Stimulated activated CD4-positive, alpha-beta T cell treated with anti-CD3 and anti-CD28 coated beads, Interleukin-12 subunit alpha, Interleukin-12 subunit beta, amount 100 ng/mL, for 48 hours (primary cell): Measurements from ENCODE around the gene UBC.

Experiments
- DNase-seq, 3 donors: peaks; one replicate each; pipeline ENCODE4 v3.0.0-alpha.2; 2020; ENCODE audit warnings: low read depth in 2 of 3, low spot score in 1 of 3

UBC gene

GRCh38 chr12:124914392-124915238 is at the start of gene UBC:
Gene UBC, minus strand, starts transcription at chr12:124914650. Its CDS starts 879 bp downstream, at chr12:124913771.
- peak; percentile 77 to 90 (median 86) for DNase-seq

- DNase-seq = no peak
Observed at GRCh38 chr12:124963211-124963610, 48.8 kb upstream of the UBC start.

DNA sequence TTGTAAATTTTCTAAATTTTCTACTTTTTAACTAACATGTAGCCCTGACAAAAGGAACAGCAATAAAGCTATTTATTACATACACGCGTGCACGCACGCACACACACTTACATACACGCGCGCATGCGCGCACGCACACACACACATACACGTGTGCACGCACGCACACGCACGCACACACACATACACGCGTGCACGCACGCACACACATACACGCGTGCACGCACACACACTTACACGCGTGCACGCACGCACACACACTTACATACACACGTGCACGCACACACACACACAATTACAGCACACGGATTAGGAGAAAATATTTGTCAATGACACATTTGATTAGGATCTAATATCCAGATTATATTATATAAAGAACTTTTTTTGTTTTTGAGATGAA is 46.6 kb upstream of the UBC start:
- no peak for DNase-seq

- no peak for DNase-seq
Observed at GRCh38 chr12:124956571-124956970, 42.1 kb upstream of the UBC start.

GRCh38 chr12:124954771-124955170 is 40.3 kb upstream of the UBC start:
- DNase-seq = no peak

GRCh38 chr12:124953689-124954405 is 39.4 kb upstream of the UBC start:
- no peak for DNase-seq

DNA sequence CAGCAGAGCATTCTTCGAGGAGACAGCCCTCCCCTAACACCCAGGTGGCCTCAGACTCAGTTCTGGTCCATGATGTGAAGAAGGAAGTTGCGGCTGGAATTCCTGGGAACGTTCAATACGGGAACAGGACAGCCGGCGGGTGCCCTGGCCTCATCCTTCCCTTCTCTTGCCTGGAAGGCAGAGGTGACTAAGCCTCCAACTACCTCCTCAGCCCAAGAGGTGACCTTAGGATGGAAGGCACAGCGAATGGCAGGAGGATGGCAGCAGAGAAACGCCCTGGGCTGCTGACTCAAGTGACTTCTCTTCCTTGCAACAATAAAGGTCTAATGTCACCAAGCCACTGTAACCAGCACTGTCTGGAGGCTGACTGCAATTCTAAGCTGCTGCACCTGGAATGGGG is 38.4 kb upstream of the UBC start:
- no peak for DNase-seq

DNA sequence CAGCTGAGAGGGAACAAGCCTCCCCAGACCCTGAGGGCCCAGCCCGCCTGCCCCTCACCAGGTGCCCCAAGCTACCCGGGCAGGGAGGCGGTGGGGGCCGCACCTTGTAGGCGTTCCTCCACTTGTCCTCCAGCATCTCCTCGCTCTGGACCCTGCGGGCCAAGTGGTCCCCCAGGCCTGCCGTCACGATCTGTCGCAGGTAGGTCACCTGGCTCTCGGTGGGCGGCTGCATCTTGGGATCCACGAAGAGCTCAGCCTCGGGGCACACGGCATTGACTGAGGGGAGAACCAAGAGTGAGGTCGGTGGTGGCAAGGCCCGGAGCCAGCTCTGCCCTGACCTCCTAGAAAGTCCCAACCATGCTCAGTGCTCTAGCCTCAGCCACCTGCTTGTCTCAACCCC is 37.8 kb upstream of the UBC start:
- DNase-seq = no peak

GRCh38 chr12:124949779-124950728 is 35.6 kb upstream of the UBC start:
- no peak for DNase-seq

GRCh38 chr12:124949066-124949465 is 34.6 kb upstream of the UBC start:
- no peak for DNase-seq

DNA sequence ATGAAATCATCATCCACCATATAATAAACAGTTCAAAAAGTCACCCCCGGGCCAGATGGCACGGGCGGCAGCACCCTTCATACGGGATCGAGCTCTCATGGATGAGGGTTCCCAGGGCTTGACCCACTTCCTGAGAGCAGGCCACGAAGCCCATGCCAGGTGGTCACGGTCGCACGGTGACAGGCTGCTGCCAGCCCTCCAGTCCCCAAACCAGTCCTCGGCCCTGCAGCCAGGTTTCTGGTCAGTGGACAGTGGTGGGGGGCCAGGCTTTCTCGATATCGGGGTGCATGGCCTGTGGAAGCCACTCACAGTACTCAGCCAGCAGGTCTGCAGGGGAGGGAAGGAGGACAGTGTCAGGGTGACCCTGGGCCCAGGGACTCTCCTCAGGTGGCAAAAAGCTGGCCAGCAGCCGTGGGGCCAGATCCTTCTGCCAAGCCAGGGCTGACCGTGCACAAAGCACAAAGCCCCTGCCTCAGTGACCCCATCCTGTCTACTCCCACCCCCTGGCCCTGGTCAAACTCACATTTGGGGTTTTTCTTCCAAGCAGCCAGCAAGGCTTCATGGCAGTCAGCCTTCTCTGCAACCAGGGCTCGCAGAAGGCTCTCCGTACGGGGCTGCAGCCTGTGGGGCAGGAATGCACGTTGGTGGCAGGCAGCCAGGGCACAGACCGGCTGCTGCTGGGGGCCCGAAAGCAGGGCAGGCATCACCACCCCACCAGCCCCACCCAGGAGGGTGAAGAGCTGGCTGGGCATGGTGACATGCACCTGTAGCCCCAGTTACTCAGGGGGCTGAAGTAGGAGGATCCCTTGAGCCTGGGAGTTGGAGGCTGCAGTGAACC is 33.3 kb upstream of the UBC start:
- DNase-seq = no peak

- no peak for DNase-seq
Observed at GRCh38 chr12:124947013-124947412, 32.6 kb upstream of the UBC start.

GRCh38 chr12:124946447-124946793 is 32.0 kb upstream of the UBC start:
- DNase-seq = no peak

- DNase-seq = no peak
Observed at GRCh38 chr12:124941170-124941527, 26.7 kb upstream of the UBC start.

- DNase-seq = peak; percentile 82 to 89 (median 83)
Observed at GRCh38 chr12:124940393-124941169, 26.1 kb upstream of the UBC start.

- DNase-seq = no peak
Observed at GRCh38 chr12:124940143-124940392, 25.6 kb upstream of the UBC start.

- DNase-seq = peak; percentile 81 to 96 (median 89)
Observed at GRCh38 chr12:124939421-124940142, 25.1 kb upstream of the UBC start.

DNA sequence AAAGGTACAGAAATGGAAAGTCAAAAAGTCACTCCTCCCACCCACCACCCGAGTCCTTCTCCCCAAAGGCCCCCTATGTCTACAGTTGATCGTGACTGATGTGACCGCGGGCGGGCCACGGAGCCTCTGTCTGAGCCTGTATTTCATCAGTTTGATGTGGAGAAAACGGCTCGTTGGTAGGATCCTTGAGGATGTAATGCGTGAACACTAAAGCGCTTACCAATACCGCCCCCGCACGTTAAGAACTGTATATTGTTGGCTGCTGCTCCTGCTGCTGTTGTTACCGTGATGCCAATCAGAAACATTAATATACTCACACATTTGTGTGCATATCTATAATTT is 24.6 kb upstream of the UBC start:
- DNase-seq = peak in 2 of 3 donors; percentile 37 to 55

- DNase-seq = no peak
Observed at GRCh38 chr12:124938587-124938986, 24.1 kb upstream of the UBC start.

DNA sequence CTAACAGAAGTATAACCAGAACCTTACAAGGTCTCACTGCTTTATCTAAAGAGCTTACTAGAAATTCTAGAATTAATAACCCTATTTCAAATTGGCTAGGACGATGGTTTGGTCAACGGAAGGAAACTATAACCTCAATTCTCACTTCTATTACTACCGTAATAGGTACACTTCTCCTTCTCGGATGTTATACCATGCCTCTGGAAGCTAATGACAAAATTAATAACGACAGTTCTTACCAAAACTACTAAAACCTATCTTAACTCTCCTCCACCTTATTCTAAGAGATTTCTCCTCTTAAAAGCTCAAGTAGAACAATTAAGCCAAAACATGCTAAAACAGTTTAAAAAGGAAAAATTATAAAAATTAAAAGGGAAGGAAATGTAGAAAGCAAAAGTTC is 23.7 kb upstream of the UBC start:
- no peak for DNase-seq
